GM23338 (cell line): ENCODE data around the gene ZCCHC2. TPM values are rescaled to one million over a fixed set of nuclear protein-coding genes. Genes with fewer than 3 reads are reported as not detected.

Experiments used
- ATAC-seq: fragments of 200-7000 bp; cut with Tn5 transposase; 3 replicates; pipeline ENCODE4 v1.9.1; 2020
- DNase-seq: peaks from one replicate; pipeline ENCODE4 v3.0.0-alpha.2; 2015; ENCODE audit warnings: low spot score
- H2AFZ ChIP-seq: fragments of 200-600 bp; sonication (generic); 2 replicates; pipeline ENCODE4 v1.8.0; 2016; ENCODE audit warnings: antibody characterized with exemption, mild to moderate bottlenecking, moderate library complexity
- H3F3A ChIP-seq: fragments of 200-600 bp; sonication (generic); replicated peaks from 2 replicates; pipeline ENCODE4 v1.8.0; 2017; ENCODE audit warnings: antibody characterized with exemption, mixed run types, low read depth
- H3K27ac ChIP-seq: fragments of 200-600 bp; sonication (generic); 2 replicates; pipeline ENCODE4 v1.6.1; 2016; ENCODE audit warnings: low read depth
- H3K27me3 ChIP-seq: fragments of 200-600 bp; sonication (generic); 2 replicates; pipeline ENCODE4 v1.8.0; 2016; ENCODE audit warnings: mild to moderate bottlenecking, mixed run types, moderate library complexity; ENCODE audit not compliant: insufficient read depth
- H3K36me3 ChIP-seq: fragments of 200-600 bp; sonication (generic); 2 replicates; pipeline ENCODE4 v1.8.0; 2016; ENCODE audit warnings: mild to moderate bottlenecking; ENCODE audit not compliant: insufficient read depth
- H3K4me1 ChIP-seq: fragments of 200-600 bp; sonication (generic); 2 replicates; pipeline ENCODE4 v1.8.0; 2016; ENCODE audit warnings: mild to moderate bottlenecking, moderate library complexity; ENCODE audit not compliant: insufficient read depth
- H3K4me2 ChIP-seq: fragments of 200-600 bp; sonication (generic); 2 replicates; pipeline ENCODE4 v1.7.1; 2017; ENCODE audit warnings: mixed run types
- H3K4me3 ChIP-seq: fragments of 200-600 bp; sonication (generic); 2 replicates; pipeline ENCODE4 v1.6.1; 2016; ENCODE audit warnings: mixed run types
- H3K79me2 ChIP-seq: fragments of 200-600 bp; sonication (generic); replicated peaks from 2 replicates; pipeline ENCODE4 v1.8.0; 2017; ENCODE audit warnings: mild to moderate bottlenecking; ENCODE audit not compliant: insufficient read depth
- H3K9me2 ChIP-seq: fragments of 200-600 bp; sonication (generic); 2 replicates; pipeline ENCODE4 v1.8.0; 2017; ENCODE audit not compliant: insufficient read depth
- H4K20me1 ChIP-seq: fragments of 200-600 bp; sonication (generic); replicated peaks from 2 replicates; pipeline ENCODE4 v1.8.0; 2017; ENCODE audit warnings: mild to moderate bottlenecking; ENCODE audit not compliant: insufficient read depth
- H3K27ac Mint-ChIP-seq: 2 replicates; pipeline ENCODE4 v1.8.0; 2020; ENCODE audit warnings: inconsistent platforms, mild to moderate bottlenecking, moderate library complexity, mixed read lengths
- H3K27me3 Mint-ChIP-seq: 3 replicates; pipeline ENCODE4 v1.8.0; 2022; ENCODE audit warnings: low read depth, mild to moderate bottlenecking, moderate library complexity, mixed read lengths, inconsistent platforms; ENCODE audit not compliant: insufficient read depth, poor library complexity
- H3K36me3 Mint-ChIP-seq: 3 replicates; pipeline ENCODE4 v1.8.0; 2021; ENCODE audit warnings: low read depth, mild to moderate bottlenecking, inconsistent platforms, moderate library complexity, mixed read lengths
- H3K4me1 Mint-ChIP-seq: 3 replicates; pipeline ENCODE4 v1.8.0; 2020; ENCODE audit warnings: mild to moderate bottlenecking, inconsistent platforms, mixed read lengths
- H3K4me3 Mint-ChIP-seq: 3 replicates; pipeline ENCODE4 v1.8.0; 2021; ENCODE audit warnings: moderate library complexity, mild to moderate bottlenecking, inconsistent platforms, mixed read lengths
- H3K9me3 Mint-ChIP-seq: 3 replicates; pipeline ENCODE4 v1.8.0; 2020; ENCODE audit warnings: moderate library complexity, mild to moderate bottlenecking, inconsistent platforms, mixed read lengths
- CREB1 ChIP-seq: fragments of 250-450 bp; sonication (Bioruptor Pico); IDR thresholded peaks from 2 replicates; pipeline ENCODE4 v1.5.0; 2020; ENCODE audit warnings: low read depth, mild to moderate bottlenecking, moderate library complexity
- EZH2 ChIP-seq: fragments of 200-600 bp; sonication (generic); IDR thresholded peaks from one replicate; pipeline ENCODE4 v1.8.0; 2017; ENCODE audit warnings: antibody characterized with exemption, mild to moderate bottlenecking, low read depth; ENCODE audit not compliant: unreplicated experiment
- EZH2phosphoT487 ChIP-seq: fragments of 200-600 bp; sonication (generic); IDR thresholded peaks from one replicate; pipeline ENCODE4 v1.8.1; 2018; ENCODE audit warnings: antibody characterized with exemption; ENCODE audit not compliant: unreplicated experiment
- JUNB ChIP-seq: IDR thresholded peaks from one replicate; pipeline ENCODE4 v1.6.1; 2016; ENCODE audit warnings: antibody characterized with exemption; ENCODE audit not compliant: unreplicated experiment
- NANOG ChIP-seq: IDR thresholded peaks from 2 replicates; pipeline ENCODE4 v1.6.1; 2016; ENCODE audit warnings: antibody characterized with exemption, borderline replicate concordance
- POLR2AphosphoS5 ChIP-seq: IDR thresholded peaks from 2 replicates; pipeline ENCODE4 v1.6.1; 2016; ENCODE audit warnings: antibody characterized with exemption, low read depth
- STAT1 ChIP-seq: IDR thresholded peaks from one replicate; pipeline ENCODE4 v1.6.1; 2016; ENCODE audit warnings: antibody characterized with exemption; ENCODE audit not compliant: unreplicated experiment
- ZNF114 ChIP-seq: fragments of 250-450 bp; sonication (Bioruptor Pico); IDR thresholded peaks from 2 replicates; pipeline ENCODE4 v1.5.0; 2020; ENCODE audit warnings: mild to moderate bottlenecking, moderate library complexity
- ZNF331 ChIP-seq: fragments of 250-450 bp; sonication (Bioruptor Pico); IDR thresholded peaks from 2 replicates; pipeline ENCODE4 v1.5.0; 2020; ENCODE audit warnings: low read depth, mild to moderate bottlenecking, moderate library complexity
- polyA plus RNA-seq: library from polyadenylated mRNA; unstranded; fragments of >200 nt; fragmentation: Nextera tagmentation; extraction: Ambion mirVana; gene quantifications from 2 replicates; pipeline ENCODE4 v1.2.1, GENCODE V29; 2016
- total RNA-seq: library from RNA; depleted of rRNA; stranded (reverse); fragments of >200 nt; shearing (Covaris generic); gene quantifications from 2 replicates; pipeline ENCODE4 v1.2.3, GENCODE V29; 2014
- TF ChIP-seq, protein P1 (sequence below): fragments of 250-450 bp; sonication (Bioruptor Pico); IDR thresholded peaks from 2 replicates; pipeline ENCODE4 v1.5.0; 2020; ENCODE audit warnings: mild to moderate bottlenecking, moderate library complexity
- TF ChIP-seq, protein P2 (sequence below), 2 experiments: fragments of 200-600 bp in 1 of 2; sonication (generic) in 1 of 2; conservative IDR thresholded peaks; 2 replicates each; pipeline versions ENCODE4 v1.5.1 to v1.6.1; 2016 to 2017; ENCODE audit warnings: antibody characterized with exemption in 2 of 2, low read depth in 2 of 2, mild to moderate bottlenecking in 2 of 2, moderate library complexity in 1 of 2
- TF ChIP-seq, protein P3 (sequence below): IDR thresholded peaks from 2 replicates; pipeline ENCODE4 v1.6.1; 2016; ENCODE audit warnings: antibody characterized with exemption
- TF ChIP-seq, protein P4 (sequence below): IDR thresholded peaks from one replicate; pipeline ENCODE4 v1.6.1; 2018; ENCODE audit warnings: antibody characterized with exemption; ENCODE audit not compliant: unreplicated experiment

The ZCCHC2 gene
- total and polyA plus RNA-seq, 2 experiments from 2014 or later: 5.4 to 15.4 TPM

DNA sequence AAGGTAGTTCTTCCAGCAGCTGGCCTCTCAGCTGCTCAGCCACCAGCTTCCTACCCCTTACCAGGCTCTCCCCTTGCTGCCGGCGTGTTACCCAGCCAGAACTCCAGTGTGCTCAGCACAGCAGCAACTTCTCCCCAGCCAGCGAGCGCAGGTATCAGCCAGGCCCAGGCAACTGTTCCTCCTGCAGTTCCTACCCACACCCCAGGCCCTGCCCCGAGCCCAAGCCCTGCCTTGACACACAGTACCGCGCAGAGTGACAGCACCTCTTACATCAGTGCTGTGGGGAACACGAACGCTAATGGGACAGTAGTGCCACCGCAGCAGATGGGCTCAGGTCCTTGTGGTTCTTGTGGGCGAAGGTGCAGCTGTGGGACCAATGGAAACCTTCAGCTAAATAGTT lies 52.0 kb downstream of the ZCCHC2 start:
- H3K27me3 ChIP-seq: no peaks in the 10 kb centered on the region
- H3K36me3 ChIP-seq: 0 out of 2 replicates have a peak, but pooled peaks cover 4% of the 10 kb centered on the region
- Mint-ChIP-seq H3K4me1 (peaks cover 13% of the 10 kb centered on the region; the same call in 2 of the 3 replicates), H3K27me3 (peaks cover 2% of the 10 kb centered on the region), H3K27ac (no peak overlapping the region), H3K9me3 (no peaks in the 10 kb centered on the region), H3K36me3 (peaks cover 35% of the 10 kb centered on the region), H3K4me3 (no peak overlapping the region)
- no peaks in the 10 kb centered on the region for H4K20me1 ChIP-seq
- no peaks in the 10 kb centered on the region for H3K79me2 ChIP-seq
- no peaks in the 10 kb centered on the region for H3F3A ChIP-seq
- ATAC-seq: no peak
- H3K4me2 ChIP-seq: no peak overlapping the region
- DNase-seq: no peak
- H3K27ac ChIP-seq: no peak overlapping the region
- no peak for TF ChIP-seq EZH2
- TF ChIP-seq CREB1 (CRISPR knock-in tag): no peak
- no peak for TF ChIP-seq ZNF114 (CRISPR knock-in tag)
- TF ChIP-seq, protein P1, sequence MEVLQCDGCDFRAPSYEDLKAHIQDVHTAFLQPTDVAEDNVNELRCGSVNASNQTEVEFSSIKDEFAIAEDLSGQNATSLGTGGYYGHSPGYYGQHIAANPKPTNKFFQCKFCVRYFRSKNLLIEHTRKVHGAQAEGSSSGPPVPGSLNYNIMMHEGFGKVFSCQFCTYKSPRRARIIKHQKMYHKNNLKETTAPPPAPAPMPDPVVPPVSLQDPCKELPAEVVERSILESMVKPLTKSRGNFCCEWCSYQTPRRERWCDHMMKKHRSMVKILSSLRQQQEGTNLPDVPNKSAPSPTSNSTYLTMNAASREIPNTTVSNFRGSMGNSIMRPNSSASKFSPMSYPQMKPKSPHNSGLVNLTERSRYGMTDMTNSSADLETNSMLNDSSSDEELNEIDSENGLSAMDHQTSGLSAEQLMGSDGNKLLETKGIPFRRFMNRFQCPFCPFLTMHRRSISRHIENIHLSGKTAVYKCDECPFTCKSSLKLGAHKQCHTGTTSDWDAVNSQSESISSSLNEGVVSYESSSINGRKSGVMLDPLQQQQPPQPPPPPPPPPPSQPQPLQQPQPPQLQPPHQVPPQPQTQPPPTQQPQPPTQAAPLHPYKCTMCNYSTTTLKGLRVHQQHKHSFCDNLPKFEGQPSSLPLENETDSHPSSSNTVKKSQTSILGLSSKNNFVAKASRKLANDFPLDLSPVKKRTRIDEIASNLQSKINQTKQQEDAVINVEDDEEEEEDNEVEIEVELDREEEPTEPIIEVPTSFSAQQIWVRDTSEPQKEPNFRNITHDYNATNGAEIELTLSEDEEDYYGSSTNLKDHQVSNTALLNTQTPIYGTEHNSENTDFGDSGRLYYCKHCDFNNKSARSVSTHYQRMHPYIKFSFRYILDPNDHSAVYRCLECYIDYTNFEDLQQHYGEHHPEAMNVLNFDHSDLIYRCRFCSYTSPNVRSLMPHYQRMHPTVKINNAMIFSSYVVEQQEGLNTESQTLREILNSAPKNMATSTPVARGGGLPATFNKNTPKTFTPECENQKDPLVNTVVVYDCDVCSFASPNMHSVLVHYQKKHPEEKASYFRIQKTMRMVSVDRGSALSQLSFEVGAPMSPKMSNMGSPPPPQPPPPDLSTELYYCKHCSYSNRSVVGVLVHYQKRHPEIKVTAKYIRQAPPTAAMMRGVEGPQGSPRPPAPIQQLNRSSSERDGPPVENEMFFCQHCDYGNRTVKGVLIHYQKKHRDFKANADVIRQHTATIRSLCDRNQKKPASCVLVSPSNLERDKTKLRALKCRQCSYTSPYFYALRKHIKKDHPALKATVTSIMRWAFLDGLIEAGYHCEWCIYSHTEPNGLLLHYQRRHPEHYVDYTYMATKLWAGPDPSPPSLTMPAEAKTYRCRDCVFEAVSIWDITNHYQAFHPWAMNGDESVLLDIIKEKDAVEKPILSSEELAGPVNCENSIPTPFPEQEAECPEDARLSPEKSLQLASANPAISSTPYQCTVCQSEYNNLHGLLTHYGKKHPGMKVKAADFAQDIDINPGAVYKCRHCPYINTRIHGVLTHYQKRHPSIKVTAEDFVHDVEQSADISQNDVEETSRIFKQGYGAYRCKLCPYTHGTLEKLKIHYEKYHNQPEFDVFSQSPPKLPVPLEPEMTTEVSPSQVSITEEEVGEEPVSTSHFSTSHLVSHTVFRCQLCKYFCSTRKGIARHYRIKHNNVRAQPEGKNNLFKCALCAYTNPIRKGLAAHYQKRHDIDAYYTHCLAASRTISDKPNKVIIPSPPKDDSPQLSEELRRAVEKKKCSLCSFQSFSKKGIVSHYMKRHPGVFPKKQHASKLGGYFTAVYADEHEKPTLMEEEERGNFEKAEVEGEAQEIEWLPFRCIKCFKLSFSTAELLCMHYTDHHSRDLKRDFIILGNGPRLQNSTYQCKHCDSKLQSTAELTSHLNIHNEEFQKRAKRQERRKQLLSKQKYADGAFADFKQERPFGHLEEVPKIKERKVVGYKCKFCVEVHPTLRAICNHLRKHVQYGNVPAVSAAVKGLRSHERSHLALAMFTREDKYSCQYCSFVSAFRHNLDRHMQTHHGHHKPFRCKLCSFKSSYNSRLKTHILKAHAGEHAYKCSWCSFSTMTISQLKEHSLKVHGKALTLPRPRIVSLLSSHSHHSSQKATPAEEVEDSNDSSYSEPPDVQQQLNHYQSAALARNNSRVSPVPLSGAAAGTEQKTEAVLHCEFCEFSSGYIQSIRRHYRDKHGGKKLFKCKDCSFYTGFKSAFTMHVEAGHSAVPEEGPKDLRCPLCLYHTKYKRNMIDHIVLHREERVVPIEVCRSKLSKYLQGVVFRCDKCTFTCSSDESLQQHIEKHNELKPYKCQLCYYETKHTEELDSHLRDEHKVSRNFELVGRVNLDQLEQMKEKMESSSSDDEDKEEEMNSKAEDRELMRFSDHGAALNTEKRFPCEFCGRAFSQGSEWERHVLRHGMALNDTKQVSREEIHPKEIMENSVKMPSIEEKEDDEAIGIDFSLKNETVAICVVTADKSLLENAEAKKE (CRISPR knock-in tag): no peak
- TF ChIP-seq, protein P2, sequence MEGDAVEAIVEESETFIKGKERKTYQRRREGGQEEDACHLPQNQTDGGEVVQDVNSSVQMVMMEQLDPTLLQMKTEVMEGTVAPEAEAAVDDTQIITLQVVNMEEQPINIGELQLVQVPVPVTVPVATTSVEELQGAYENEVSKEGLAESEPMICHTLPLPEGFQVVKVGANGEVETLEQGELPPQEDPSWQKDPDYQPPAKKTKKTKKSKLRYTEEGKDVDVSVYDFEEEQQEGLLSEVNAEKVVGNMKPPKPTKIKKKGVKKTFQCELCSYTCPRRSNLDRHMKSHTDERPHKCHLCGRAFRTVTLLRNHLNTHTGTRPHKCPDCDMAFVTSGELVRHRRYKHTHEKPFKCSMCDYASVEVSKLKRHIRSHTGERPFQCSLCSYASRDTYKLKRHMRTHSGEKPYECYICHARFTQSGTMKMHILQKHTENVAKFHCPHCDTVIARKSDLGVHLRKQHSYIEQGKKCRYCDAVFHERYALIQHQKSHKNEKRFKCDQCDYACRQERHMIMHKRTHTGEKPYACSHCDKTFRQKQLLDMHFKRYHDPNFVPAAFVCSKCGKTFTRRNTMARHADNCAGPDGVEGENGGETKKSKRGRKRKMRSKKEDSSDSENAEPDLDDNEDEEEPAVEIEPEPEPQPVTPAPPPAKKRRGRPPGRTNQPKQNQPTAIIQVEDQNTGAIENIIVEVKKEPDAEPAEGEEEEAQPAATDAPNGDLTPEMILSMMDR (conservative IDR thresholded peaks at IDR 0.05; ENCODE audit: low read depth in 2 of 2): no peak
- TF ChIP-seq ZNF331 (CRISPR knock-in tag): no peak
- TF ChIP-seq NANOG: no peak
- TF ChIP-seq STAT1: no peak
- TF ChIP-seq, protein P3, sequence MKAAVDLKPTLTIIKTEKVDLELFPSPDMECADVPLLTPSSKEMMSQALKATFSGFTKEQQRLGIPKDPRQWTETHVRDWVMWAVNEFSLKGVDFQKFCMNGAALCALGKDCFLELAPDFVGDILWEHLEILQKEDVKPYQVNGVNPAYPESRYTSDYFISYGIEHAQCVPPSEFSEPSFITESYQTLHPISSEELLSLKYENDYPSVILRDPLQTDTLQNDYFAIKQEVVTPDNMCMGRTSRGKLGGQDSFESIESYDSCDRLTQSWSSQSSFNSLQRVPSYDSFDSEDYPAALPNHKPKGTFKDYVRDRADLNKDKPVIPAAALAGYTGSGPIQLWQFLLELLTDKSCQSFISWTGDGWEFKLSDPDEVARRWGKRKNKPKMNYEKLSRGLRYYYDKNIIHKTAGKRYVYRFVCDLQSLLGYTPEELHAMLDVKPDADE: no peak
- no peak for TF ChIP-seq EZH2phosphoT487
- TF ChIP-seq, protein P4, sequence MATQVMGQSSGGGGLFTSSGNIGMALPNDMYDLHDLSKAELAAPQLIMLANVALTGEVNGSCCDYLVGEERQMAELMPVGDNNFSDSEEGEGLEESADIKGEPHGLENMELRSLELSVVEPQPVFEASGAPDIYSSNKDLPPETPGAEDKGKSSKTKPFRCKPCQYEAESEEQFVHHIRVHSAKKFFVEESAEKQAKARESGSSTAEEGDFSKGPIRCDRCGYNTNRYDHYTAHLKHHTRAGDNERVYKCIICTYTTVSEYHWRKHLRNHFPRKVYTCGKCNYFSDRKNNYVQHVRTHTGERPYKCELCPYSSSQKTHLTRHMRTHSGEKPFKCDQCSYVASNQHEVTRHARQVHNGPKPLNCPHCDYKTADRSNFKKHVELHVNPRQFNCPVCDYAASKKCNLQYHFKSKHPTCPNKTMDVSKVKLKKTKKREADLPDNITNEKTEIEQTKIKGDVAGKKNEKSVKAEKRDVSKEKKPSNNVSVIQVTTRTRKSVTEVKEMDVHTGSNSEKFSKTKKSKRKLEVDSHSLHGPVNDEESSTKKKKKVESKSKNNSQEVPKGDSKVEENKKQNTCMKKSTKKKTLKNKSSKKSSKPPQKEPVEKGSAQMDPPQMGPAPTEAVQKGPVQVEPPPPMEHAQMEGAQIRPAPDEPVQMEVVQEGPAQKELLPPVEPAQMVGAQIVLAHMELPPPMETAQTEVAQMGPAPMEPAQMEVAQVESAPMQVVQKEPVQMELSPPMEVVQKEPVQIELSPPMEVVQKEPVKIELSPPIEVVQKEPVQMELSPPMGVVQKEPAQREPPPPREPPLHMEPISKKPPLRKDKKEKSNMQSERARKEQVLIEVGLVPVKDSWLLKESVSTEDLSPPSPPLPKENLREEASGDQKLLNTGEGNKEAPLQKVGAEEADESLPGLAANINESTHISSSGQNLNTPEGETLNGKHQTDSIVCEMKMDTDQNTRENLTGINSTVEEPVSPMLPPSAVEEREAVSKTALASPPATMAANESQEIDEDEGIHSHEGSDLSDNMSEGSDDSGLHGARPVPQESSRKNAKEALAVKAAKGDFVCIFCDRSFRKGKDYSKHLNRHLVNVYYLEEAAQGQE: no peak
- TF ChIP-seq POLR2AphosphoS5: no peak
- TF ChIP-seq JUNB: no peak
- H3K4me1 ChIP-seq: no peaks in the 10 kb centered on the region
- H3K4me3 ChIP-seq: no peak overlapping the region
- H2AFZ ChIP-seq: no peak overlapping the region
- no peaks in the 10 kb centered on the region for H3K9me2 ChIP-seq
